Forelimb muscle (tissue), 1 donor: ENCODE data around the gene URGCP. TPM values are rescaled to one million over a fixed set of nuclear protein-coding genes. Genes with fewer than 3 reads are reported as not detected.
A peak's percentile ranks its signal among the peaks of the same experiment; 100 is the strongest.

ENCODE experiments used
- DNase-seq: peaks from one replicate; pipeline ENCODE4 v3.0.0-alpha.2; 2013; ENCODE audit warnings: low read depth
- polyA plus RNA-seq: library from polyadenylated mRNA; unstranded; fragments of 120-200 nt; gene quantifications from one replicate; pipeline ENCODE4 v1.2.1, GENCODE V29; 2013; ENCODE audit not compliant: insufficient read length

The URGCP gene
- polyA plus RNA-seq, 1 donor, result 17.1 TPM

DNA sequence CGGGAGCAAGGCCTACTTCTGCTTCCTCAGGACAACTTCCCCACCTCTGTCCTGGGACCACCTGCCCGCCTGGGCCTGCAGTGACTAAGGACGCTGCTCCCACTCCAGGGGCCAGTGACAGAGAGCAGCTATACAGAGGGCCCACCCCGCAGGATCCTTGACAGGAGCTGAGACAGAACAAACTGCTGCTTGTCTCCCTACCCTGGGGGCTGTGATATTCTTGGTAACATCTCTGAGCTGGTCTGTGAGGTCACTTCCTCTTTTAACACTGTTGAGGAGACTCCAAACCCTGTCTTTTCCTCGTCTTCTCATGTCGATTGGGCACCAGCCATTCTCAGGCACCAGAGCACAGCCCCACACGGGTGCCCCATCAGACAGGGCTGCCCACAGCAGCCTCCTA lies 30.2 kb downstream of the URGCP start:
- DNase-seq, result no peak

DNA sequence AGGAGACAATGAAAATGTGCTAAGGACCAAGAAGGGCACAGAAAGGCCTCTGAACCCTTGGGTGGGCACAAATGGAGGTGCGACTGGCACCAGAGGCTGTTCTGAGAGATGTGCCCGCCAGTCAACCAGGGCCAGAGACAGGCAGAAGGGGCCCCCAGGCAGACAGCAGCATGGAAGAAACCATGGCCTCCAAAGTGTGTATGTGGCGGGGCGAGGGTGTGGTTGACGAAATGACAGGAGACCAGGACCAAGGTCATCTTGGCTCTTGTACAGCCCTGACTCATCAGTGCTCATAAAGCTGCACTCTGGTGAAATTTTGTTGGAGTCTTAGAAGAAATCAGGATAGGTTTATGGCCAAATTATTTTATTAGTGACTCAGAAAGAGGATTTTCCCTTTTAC lies 33.1 kb downstream of the URGCP start:
- no peak for DNase-seq

DNA sequence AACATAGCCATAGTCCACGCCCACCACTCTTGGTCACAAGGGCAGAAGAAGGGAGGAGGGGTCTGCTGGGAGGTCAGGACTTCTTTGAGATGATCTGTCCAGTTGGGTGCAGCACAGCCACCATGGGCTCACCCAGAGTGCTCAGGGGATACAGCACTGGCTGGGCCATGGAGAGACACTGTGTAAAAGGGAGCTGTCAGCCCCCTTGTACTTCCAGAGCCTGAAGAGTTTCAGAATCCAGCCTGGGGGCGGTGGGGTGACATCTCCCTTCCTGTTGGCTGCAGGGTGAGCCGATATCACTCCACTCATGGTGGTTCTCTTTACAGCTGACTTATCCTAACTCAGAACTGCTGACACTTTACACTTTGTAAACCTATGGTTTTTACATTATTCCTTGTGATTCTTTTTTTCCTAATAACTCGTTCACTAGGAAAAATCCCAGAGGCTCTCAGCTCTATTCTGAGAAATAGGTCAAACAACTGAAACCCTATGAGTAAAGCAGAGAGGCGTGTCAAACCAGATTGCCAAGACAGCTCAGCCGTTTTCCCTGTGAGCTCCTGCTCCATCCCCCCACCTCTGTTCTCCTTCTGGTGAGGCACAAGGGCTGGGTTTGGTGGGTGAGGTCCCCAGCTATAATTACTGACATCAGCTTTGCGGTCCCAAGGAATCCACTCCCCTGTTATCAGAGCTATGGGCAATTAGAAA lies 33.8 kb downstream of the URGCP start:
- DNase-seq, result peak; percentile 82

DNA sequence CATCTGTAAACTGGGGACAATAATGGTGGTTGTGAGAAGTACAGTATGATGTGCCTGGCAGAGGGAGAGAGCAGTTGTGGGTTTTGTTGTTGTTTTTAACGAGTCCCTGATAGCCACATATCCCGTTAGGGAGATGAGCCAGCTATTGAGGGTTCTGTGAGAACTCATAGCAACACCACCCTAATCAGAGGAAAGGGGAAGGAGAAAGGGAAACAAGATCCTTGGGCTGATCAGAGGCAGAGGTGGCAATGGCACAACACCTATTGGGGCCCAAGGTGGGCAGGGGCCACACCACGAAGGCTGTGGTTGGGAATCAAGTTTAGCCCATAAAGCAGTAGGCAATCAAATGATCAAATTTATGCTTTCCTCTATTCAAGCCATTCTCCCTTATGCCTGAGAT lies 35.3 kb downstream of the URGCP start:
- DNase-seq, result no peak

GRCh38 chr7:43870316-43870715 lies 36.1 kb downstream of the URGCP start:
- DNase-seq, result no peak

- peak; percentile 28 for DNase-seq
Measured at GRCh38 chr7:43869867-43870240, 36.5 kb downstream of the URGCP start.

DNA sequence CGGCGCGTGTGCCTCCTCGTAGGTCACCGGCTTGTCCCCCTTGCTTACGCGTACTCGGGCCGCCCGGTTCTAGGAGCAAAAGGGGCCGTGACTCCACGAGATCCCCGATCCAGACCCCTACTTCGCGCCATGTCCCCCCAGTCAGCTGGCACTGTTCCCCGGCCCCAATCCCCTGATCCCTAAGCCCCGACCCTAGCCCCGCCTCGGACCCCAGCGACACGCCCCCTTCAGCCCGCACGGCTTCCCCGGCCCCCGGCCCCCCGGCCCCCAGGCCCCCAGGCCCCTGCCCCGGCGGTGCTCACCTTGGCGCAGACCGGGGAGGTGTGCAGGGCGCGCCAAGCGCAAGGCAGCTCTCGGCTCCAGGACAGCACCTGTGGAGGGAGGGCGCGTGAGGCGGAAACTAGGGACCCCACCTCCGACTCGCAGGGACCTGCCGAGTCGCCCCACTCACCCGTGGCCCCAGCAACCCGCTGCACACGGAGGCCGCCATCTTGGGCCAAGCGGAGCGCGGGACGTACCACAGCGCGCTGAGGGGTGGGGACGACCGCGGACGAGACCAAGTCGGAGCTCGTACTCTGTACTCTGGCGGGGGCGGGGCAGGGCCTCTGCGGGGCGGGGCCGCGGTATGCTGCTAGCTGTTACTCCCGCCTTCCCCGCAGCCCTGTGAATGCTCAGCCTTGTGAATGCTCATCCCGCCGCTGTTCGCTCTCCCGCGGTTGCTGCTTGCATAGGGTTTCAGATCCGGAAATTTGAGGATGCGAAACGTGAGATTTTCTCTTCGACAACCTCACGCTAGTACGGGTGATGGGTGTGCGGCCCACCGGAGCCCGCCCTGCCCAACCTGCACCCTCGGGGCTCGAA lies 37.2 kb downstream of the URGCP start, which contains the start of gene MRPS24:
TSS of gene MRPS24 (minus strand) at position 512 of the 861 bp plus-strand sequence. CDS start at position 490, 22 bp downstream.
- DNase-seq, result peak; percentile 77

DNA sequence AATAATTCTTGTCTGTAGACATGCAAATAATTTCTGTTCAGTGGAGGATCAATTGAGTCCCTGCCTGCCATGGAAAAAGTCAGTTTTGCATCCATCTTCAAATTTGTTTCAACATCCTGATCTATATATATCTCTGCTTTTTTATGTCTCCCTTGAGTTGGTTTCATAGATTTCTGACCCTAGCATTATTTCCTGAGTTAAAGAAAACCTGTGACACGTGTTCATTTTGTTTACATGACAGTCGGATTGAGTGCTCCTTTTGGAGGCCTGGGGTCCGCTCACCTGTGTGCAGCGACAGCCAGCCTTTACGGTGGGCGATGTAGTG lies 37.8 kb downstream of the URGCP start:
- DNase-seq, result no peak

- no peak for DNase-seq
Measured at GRCh38 chr7:43868181-43868580, 38.2 kb downstream of the URGCP start.

DNA sequence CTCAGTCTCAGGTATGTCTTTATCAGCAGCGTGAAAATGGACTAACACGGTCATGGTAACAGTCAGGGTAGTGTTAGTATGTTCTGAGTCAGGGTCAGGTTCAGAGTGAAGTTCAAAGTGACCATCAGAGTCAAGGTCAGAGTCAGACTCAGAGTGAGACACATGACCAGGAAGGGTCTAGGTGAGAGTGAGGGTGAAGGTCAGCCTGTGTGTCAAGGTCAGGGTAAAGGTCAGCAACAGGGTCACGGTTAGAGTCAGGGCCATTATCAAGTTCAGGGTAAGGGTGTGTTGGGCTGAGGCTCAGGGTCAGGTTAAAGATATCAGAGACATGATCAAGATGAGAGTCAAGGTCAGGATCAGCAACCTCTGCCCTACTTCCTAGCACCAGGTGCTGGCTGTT lies 41.1 kb downstream of the URGCP start:
- no peak for DNase-seq

GRCh38 chr7:43864126-43864525 lies 42.3 kb downstream of the URGCP start:
- DNase-seq, result no peak

DNA sequence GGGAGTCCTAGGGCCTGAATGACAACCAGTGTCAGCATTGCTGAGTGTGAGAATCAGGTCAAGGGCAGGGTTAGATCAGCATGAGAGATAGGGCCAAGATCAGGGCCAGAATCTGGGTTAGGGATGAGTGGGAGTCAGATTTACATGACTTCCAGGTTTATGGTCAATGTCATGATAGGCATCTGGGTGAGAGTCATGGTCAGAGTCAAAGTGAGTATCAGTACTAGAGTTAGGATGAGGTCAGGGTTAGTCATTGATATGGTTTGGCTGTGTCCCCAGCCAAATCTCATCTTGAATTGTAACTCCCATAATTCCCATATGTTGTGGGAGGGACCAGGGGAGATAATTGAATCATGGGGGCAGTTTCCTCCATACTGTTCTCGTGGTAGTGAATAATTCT lies 49.4 kb downstream of the URGCP start:
- DNase-seq, result no peak

- DNase-seq, result no peak
Measured at GRCh38 chr7:43856316-43856715, 50.1 kb downstream of the URGCP start.

- DNase-seq, result no peak
Measured at GRCh38 chr7:43855176-43855575, 51.2 kb downstream of the URGCP start.

DNA sequence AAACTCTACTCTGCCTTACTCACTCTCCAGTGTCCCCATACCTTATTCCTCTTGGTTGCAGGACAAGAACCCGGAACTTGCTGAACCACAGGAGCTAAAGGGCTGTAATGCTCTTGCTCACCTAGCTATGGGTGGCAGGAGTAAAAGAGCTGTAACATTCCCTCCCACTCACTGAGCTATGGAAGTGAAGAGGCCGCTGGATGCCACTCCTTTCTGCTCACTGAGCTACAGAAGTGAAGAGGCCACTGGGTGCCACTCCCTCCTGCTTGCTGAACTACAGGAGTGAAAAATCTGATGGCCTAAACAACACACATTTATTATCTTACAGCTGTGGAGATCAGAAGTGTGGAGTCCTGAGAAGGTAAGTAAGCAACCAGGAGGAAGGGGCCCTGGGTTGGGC lies 54.6 kb downstream of the URGCP start:
- no peak for DNase-seq

DNA sequence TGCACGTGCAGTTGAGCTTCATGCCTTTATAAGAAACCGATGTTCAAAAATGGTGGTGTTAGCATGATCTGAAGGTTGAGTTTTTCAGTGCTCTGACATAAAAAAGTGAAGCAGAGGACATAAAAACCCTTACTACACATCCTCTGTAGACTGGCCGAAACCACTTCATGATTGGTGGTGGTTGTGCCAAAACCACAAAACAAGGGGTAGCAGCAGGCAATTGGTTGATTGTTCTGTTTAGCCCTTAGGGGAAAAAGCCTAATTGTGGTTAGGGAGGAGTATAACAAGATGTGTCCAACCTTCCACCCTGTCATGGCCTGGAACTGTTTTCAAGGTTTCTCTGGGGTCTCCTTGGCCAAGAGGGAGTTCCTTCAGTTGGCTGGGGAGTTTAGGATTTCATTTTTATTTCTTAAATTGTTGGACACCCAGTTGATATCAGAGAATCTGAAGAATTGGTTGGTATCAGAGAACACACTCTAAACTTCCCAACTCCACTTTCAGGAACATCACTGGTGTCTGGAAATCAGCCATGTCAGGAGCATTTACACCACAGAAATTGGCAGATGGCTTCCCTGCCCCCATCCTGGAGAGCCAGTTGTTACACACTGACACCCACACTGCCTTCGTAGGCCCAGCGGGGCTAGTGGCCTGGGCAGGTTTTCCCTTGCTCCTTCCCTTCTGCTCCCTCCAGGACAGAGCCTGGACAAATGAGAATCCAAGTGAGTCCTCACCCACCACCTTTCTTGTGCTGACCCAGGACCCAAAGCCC lies 55.9 kb downstream of the URGCP start:
- no peak for DNase-seq

- no peak for DNase-seq
Measured at GRCh38 chr7:43849047-43849446, 57.3 kb downstream of the URGCP start.

GRCh38 chr7:43847496-43847895 lies 58.9 kb downstream of the URGCP start:
- no peak for DNase-seq

- no peak for DNase-seq
Measured at GRCh38 chr7:43844662-43845061, 61.7 kb downstream of the URGCP start.

DNA sequence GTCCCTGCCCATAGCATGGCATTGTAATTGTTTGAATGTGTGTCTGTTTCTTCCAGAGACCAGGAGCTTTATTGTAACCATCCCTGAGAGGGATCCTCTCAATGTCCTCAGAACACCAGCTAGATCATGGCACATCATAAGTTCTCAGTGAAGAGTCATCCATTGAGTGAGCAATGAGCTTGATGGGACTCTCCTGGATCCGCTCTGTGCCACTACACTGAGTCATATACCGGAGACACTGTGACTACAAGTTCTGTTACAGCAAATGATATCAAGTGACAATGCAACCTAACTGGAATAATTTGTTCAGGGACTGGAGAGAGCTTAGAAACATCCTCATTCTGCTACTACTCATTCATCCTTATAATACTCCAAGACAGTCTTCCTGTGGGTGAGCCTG lies 62.1 kb downstream of the URGCP start:
- DNase-seq, result no peak

- no peak for DNase-seq
Measured at GRCh38 chr7:43843296-43843695, 63.1 kb downstream of the URGCP start.

DNA sequence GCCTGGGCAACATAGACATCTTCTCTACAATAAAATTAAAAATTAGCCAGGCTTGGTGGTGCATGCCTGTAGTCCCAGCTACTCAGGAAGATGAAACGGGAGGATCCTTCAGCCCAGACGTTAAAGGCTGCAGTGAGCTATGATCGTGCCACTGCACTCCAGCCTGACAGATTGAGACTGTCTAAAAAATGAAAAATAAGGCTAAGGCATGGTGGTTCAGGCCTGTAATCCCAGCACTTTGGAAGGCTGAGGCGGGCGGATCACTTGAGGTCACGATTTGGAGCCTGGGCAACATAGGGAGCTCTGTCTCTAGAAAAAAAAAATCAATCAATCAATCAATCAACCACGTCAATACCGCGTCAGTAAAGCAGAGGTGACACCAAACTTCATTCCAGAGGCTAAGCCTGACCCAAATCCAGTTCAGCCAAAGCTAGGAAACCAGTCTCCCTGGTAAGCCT lies 68.2 kb downstream of the URGCP start:
- no peak for DNase-seq
